ENCODE results near the gene FRMD4A. TPM values are rescaled to one million over a fixed set of nuclear protein-coding genes. Genes with fewer than 3 reads are reported as not detected.
A peak's percentile ranks its signal among the peaks of the same experiment; 100 is the strongest.

Gene FRMD4A
- total RNA-seq, 1 donor from 2014 or later = 28.2 TPM

- DNase-seq (ENCODE audit: low read depth) = no peak
- H3K36me3 ChIP-seq (ENCODE audit: control insufficient read depth, insufficient read depth, low read length) = peaks cover 3% of the 10 kb centered on the region
- H3K27me3 ChIP-seq (ENCODE audit: control insufficient read depth, insufficient read depth, low read length) = no peaks in the 10 kb centered on the region
- TF ChIP-seq, protein P1, sequence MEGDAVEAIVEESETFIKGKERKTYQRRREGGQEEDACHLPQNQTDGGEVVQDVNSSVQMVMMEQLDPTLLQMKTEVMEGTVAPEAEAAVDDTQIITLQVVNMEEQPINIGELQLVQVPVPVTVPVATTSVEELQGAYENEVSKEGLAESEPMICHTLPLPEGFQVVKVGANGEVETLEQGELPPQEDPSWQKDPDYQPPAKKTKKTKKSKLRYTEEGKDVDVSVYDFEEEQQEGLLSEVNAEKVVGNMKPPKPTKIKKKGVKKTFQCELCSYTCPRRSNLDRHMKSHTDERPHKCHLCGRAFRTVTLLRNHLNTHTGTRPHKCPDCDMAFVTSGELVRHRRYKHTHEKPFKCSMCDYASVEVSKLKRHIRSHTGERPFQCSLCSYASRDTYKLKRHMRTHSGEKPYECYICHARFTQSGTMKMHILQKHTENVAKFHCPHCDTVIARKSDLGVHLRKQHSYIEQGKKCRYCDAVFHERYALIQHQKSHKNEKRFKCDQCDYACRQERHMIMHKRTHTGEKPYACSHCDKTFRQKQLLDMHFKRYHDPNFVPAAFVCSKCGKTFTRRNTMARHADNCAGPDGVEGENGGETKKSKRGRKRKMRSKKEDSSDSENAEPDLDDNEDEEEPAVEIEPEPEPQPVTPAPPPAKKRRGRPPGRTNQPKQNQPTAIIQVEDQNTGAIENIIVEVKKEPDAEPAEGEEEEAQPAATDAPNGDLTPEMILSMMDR (IDR thresholded peaks at IDR 0.05; ENCODE audit: insufficient read depth, low read length, poor library complexity, severe bottlenecking) = no peak
- H3K4me3 ChIP-seq (ENCODE audit: low read depth, low read length) = no peak overlapping the region
Measured at GRCh38 chr10:13672548-13672947, 658.2 kb downstream of the FRMD4A start.

GRCh38 chr10:13671904-13672303, 658.8 kb downstream of the FRMD4A start:
- TF ChIP-seq, protein P1 (IDR thresholded peaks at IDR 0.05; ENCODE audit: insufficient read depth, low read length, poor library complexity, severe bottlenecking) = no peak
- no peak for DNase-seq (ENCODE audit: low read depth)
- Histone ChIP-seq H3K4me3 (ENCODE audit: low read depth, low read length) (no peak overlapping the region), H3K36me3 (ENCODE audit: control insufficient read depth, insufficient read depth, low read length) (peaks cover 3% of the 10 kb centered on the region), H3K27me3 (ENCODE audit: control insufficient read depth, insufficient read depth, low read length) (no peaks in the 10 kb centered on the region)

DNA sequence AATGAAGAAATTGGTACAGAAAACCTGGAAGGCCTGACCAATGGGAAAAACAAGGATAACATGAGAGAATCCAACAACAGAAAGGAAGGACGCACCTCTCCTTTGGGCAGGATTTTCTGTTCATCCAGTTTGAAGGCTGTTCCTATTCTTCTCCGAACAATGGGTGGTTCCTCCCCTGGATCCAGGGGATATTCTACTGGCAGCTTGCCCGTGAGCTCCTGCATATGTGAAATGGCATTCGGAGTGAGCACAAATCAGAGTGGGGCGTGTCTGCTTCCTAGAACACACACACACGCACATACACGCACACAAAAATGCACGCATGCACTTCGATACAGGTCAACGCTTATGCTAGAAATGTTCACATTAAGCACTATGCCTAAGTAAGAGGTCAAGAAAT, 660.4 kb downstream of the FRMD4A start:
- Histone ChIP-seq H3K4me3 (ENCODE audit: low read depth, low read length) (no peak overlapping the region), H3K27me3 (ENCODE audit: control insufficient read depth, insufficient read depth, low read length) (no peaks in the 10 kb centered on the region), H3K36me3 (ENCODE audit: control insufficient read depth, insufficient read depth, low read length) (peaks cover 7% of the 10 kb centered on the region)
- TF ChIP-seq, protein P1 (IDR thresholded peaks at IDR 0.05; ENCODE audit: insufficient read depth, low read length, poor library complexity, severe bottlenecking) = no peak
- no peak for DNase-seq (ENCODE audit: low read depth)

DNA sequence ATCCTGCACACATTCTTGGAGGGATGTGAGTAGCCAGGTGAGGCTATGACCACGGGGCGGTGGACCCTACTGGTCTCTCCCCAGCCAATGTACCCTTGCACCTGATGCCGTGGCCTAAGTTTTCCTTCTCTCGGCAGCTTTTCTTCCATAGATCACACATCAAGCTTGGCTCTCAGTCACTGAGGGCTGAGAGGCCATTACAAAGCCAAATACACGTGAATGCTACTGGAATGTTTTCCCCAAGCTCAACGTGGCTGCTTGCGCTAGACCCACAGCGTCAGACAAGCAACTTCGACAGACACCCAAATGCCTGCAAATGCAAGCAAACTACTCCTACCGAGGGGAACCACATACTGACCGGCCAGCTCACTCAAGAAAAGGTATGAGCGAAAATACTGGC, 660.8 kb downstream of the FRMD4A start:
- peaks cover 7% of the 10 kb centered on the region for H3K36me3 ChIP-seq (ENCODE audit: control insufficient read depth, insufficient read depth, low read length)
- no peaks in the 10 kb centered on the region for H3K27me3 ChIP-seq (ENCODE audit: control insufficient read depth, insufficient read depth, low read length)
- H3K4me3 ChIP-seq (ENCODE audit: low read depth, low read length) = no peak overlapping the region
- TF ChIP-seq, protein P1 (IDR thresholded peaks at IDR 0.05; ENCODE audit: insufficient read depth, low read length, poor library complexity, severe bottlenecking) = no peak
- DNase-seq (ENCODE audit: low read depth) = no peak

DNA sequence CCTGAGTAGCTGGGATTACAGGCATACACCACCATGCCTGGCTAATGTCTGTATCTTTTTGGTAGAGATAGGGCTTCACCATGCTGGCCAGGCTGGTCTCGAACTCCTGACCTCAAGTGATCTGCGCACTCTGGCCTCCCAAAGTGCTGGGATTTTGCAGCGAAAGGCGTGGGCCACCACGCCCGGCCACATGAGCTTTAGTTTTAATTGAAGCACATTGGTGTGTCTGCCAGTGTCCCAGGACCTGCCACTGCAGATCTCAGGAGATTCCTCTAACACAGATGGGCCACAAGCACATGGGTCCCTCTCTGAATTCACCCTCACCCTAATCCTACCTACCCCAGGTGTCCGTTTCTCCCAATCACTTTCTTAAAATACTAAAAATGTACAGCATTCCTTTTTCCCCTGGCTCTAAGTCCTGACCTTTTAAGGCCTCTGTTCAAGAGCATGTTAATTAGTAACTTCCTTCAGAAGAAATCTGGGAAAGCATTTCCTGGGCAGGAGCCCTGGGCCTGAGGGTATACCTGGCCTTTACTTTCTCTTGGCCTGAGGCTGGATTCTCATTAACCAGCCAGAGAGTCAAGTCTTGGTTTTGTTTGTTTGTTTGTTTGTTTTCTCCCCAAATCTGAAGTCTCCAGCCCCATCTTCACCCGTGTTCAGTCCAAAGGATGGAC, 661.4 kb downstream of the FRMD4A start:
- H3K4me3 ChIP-seq (ENCODE audit: low read depth, low read length) = no peak overlapping the region
- peak; percentile 29 for DNase-seq (ENCODE audit: low read depth)
- no peaks in the 10 kb centered on the region for H3K27me3 ChIP-seq (ENCODE audit: control insufficient read depth, insufficient read depth, low read length)
- TF ChIP-seq, protein P1 (IDR thresholded peaks at IDR 0.05; ENCODE audit: insufficient read depth, low read length, poor library complexity, severe bottlenecking) = no peak
- H3K36me3 ChIP-seq (ENCODE audit: control insufficient read depth, insufficient read depth, low read length) = peaks cover 7% of the 10 kb centered on the region

GRCh38 chr10:13668126-13668525, 662.6 kb downstream of the FRMD4A start:
- no peak for DNase-seq (ENCODE audit: low read depth)
- H3K4me3 ChIP-seq (ENCODE audit: low read depth, low read length) = no peak overlapping the region
- no peaks in the 10 kb centered on the region for H3K27me3 ChIP-seq (ENCODE audit: control insufficient read depth, insufficient read depth, low read length)
- TF ChIP-seq, protein P1 (IDR thresholded peaks at IDR 0.05; ENCODE audit: insufficient read depth, low read length, poor library complexity, severe bottlenecking) = no peak
- H3K36me3 ChIP-seq (ENCODE audit: control insufficient read depth, insufficient read depth, low read length) = peaks cover 7% of the 10 kb centered on the region
